Stimulated activated CD8-positive, alpha-beta memory T cell treated with anti-CD3 and anti-CD28 coated beads, Interleukin-4, amount 100 ng/mL, for 24 hours (primary cell): ENCODE data around the gene TMEFF2.

Experiments used
- DNase-seq: peaks from one replicate; pipeline ENCODE4 v3.0.0-alpha.2; 2020; ENCODE audit warnings: low read depth

The TMEFF2 gene

DNA sequence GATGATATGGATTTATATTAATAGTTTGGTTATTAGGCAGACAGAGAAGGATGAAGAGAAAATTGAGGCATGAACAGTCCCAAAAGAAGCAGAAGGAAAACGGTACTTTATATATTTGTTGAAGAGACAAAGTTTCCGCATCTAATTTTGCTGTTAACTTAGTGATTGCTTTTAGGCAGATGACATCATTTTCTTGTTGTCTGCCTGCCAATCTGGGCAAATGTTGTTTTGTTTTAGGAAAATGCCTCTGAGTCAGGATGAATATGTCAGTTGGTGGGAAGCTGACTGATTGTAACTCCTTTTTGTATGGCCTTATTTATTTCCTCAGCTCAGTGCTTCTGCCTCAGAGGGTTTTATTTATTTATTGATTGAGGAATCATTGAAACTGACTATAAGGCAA, 295.3 kb downstream of the TMEFF2 start:
- DNase-seq, result no peak
